CD4-positive, alpha-beta T cell (primary cell): ENCODE measurements around the gene MIA. TPM values are rescaled to one million over a fixed set of nuclear protein-coding genes. Genes with fewer than 3 reads are reported as not detected.

ENCODE experiments used
- ATAC-seq: fragments of 200-7000 bp; cut with Tn5 transposase; one replicate; pipeline ENCODE4 v1.10.0; 2022; ENCODE audit warnings: mild to moderate bottlenecking; ENCODE audit not compliant: poor library complexity
- CTCF ChIA-PET: fragments of 350-600 bp; sonication (Branson Sonifier 250); formaldehyde crosslinking; loops from one replicate; lab custom pipeline; 2021; ENCODE audit warnings: antibody characterized with exemption, inconsistent platforms; lab: Charles Lee
- POLR2A ChIA-PET: fragments of 350-600 bp; sonication (Branson Sonifier 250); formaldehyde crosslinking; loops from one replicate; lab custom pipeline; 2021; ENCODE audit warnings: antibody characterized with exemption, inconsistent platforms; lab: Charles Lee
- DNase-seq, 14 experiments: peaks; one replicate each; pipeline ENCODE4 v3.0.0-alpha.2; 2013 to 2020; ENCODE audit warnings: mixed read lengths in 2 of 14
- H3K27ac ChIP-seq, 2 donors: one replicate each; pipeline versions ENCODE4 v1.5.1 to v1.7.0; 2013; ENCODE audit warnings: low read length in 2 of 2, low read depth in 1 of 2, mild to moderate bottlenecking in 1 of 2
- H3K27me3 ChIP-seq, 2 experiments: 1 replicate in 1 of 2; 2 replicates in 1 of 2; pipeline versions ENCODE4 v1.6.1 to v1.7.0; 2013; ENCODE audit warnings: low read length in 2 of 2, control low read depth in 1 of 2, mild to moderate bottlenecking in 1 of 2, moderate library complexity in 1 of 2; ENCODE audit not compliant: insufficient read depth in 2 of 2, control insufficient read depth in 1 of 2
- H3K36me3 ChIP-seq: one replicate; pipeline ENCODE4 v1.6.1; 2013; ENCODE audit warnings: low read length, control low read depth; ENCODE audit not compliant: insufficient read depth
- H3K4me1 ChIP-seq: one replicate; pipeline ENCODE4 v1.6.1; 2013; ENCODE audit warnings: low read length, control low read depth; ENCODE audit not compliant: insufficient read depth
- H3K4me3 ChIP-seq: one replicate; pipeline ENCODE4 v1.5.1; 2013; ENCODE audit warnings: mild to moderate bottlenecking, low read length, moderate library complexity
- H3K9me3 ChIP-seq, 2 experiments: 1 replicate in 1 of 2; 2 replicates in 1 of 2; pipeline versions ENCODE4 v1.6.1 to v1.7.0; 2013; ENCODE audit warnings: low read length in 2 of 2, mild to moderate bottlenecking in 2 of 2, control low read depth in 1 of 2, moderate library complexity in 1 of 2; ENCODE audit not compliant: control insufficient read depth in 1 of 2, insufficient read depth in 1 of 2
- H3K27ac Mint-ChIP-seq: one replicate; pipeline ENCODE4 v1.8.0; 2020; ENCODE audit warnings: mixed read lengths
- H3K27me3 Mint-ChIP-seq: one replicate; pipeline ENCODE4 v1.8.0; 2021; ENCODE audit warnings: mixed read lengths
- H3K36me3 Mint-ChIP-seq: one replicate; pipeline ENCODE4 v1.8.0; 2021; ENCODE audit warnings: low read depth, mixed read lengths
- H3K4me1 Mint-ChIP-seq: one replicate; pipeline ENCODE4 v1.8.0; 2021; ENCODE audit warnings: low read depth, mixed read lengths
- H3K4me3 Mint-ChIP-seq: one replicate; pipeline ENCODE4 v1.8.0; 2020; ENCODE audit warnings: mild to moderate bottlenecking, mixed read lengths
- H3K9me3 Mint-ChIP-seq: one replicate; pipeline ENCODE4 v1.8.0; 2020; ENCODE audit warnings: mixed read lengths
- intact Hi-C, 2 experiments: fragments of 100-400 bp; cut with DNase I in 1 of 2; cut with micrococcal nuclease in 1 of 2; formaldehyde crosslinking; loops; one replicate each; pipeline versions ENCODE4 v1.15.1 to v1.9.0; 2023 to 2025; cut with DNase I, micrococcal nuclease
- total RNA-seq, 174 experiments: library from RNA in 2 of 174; stranded (reverse) in 2 of 174; gene quantifications; one replicate each; pipeline ENCODE4 v1.2.3 and lab custom pipeline; 2021 to 2026
- TF ChIP-seq, protein P1 (sequence below): fragments of 200-600 bp; IDR thresholded peaks from one replicate; pipeline ENCODE4 v1.8.0; 2022; ENCODE audit warnings: antibody characterized with exemption, mild to moderate bottlenecking

Gene MIA
- total RNA-seq, 2 experiments from 2014 or later: not detected

- Mint-ChIP-seq H3K36me3 (peaks cover 74% of the 10 kb centered on the region), H3K9me3 (no peaks in the 10 kb centered on the region), H3K4me3 (no peak overlapping the region), H3K4me1 (no peaks in the 10 kb centered on the region), H3K27ac (no peak overlapping the region), H3K27me3 (no peaks in the 10 kb centered on the region)
- Histone ChIP-seq H3K36me3 (peaks cover 66% of the 10 kb centered on the region), H3K9me3 (no peaks in the 10 kb centered on the region), H3K27me3 (no peaks in the 10 kb centered on the region), H3K4me1 (no peaks in the 10 kb centered on the region), H3K27ac (no peak overlapping the region), H3K4me3 (no peak overlapping the region)
- DNase-seq (no peak), ATAC-seq (no peak)
- TF ChIP-seq, protein P1, sequence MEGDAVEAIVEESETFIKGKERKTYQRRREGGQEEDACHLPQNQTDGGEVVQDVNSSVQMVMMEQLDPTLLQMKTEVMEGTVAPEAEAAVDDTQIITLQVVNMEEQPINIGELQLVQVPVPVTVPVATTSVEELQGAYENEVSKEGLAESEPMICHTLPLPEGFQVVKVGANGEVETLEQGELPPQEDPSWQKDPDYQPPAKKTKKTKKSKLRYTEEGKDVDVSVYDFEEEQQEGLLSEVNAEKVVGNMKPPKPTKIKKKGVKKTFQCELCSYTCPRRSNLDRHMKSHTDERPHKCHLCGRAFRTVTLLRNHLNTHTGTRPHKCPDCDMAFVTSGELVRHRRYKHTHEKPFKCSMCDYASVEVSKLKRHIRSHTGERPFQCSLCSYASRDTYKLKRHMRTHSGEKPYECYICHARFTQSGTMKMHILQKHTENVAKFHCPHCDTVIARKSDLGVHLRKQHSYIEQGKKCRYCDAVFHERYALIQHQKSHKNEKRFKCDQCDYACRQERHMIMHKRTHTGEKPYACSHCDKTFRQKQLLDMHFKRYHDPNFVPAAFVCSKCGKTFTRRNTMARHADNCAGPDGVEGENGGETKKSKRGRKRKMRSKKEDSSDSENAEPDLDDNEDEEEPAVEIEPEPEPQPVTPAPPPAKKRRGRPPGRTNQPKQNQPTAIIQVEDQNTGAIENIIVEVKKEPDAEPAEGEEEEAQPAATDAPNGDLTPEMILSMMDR: no peak
- ChIA-PET POLR2A (no interaction called here), CTCF (no interaction called here)
- intact Hi-C loops: no loop called here
Measured at GRCh38 chr19:40733149-40733548, 42.2 kb upstream of the MIA start.

- H3K4me1 ChIP-seq: no peaks in the 10 kb centered on the region
- Mint-ChIP-seq H3K27me3 (no peaks in the 10 kb centered on the region), H3K4me3 (no peak overlapping the region), H3K36me3 (peaks cover 72% of the 10 kb centered on the region), H3K9me3 (no peaks in the 10 kb centered on the region), H3K4me1 (no peaks in the 10 kb centered on the region), H3K27ac (no peak overlapping the region)
- DNase-seq (no peak), ATAC-seq (no peak)
- ChIA-PET POLR2A (no interaction called here), CTCF (no interaction called here)
- H3K4me3 ChIP-seq: no peak overlapping the region
- intact Hi-C loops: no loop called here
- TF ChIP-seq, protein P1: no peak
- peaks cover 65% of the 10 kb centered on the region for H3K36me3 ChIP-seq
- H3K27ac ChIP-seq: no peak overlapping the region
- no peaks in the 10 kb centered on the region for H3K27me3 ChIP-seq
- no peaks in the 10 kb centered on the region for H3K9me3 ChIP-seq
Measured at GRCh38 chr19:40735013-40735771, 40.1 kb upstream of the MIA start.

GRCh38 chr19:40736661-40737060, 38.7 kb upstream of the MIA start:
- H3K27ac Mint-ChIP-seq: no peak overlapping the region
- H3K4me3 Mint-ChIP-seq: no peak overlapping the region
- no peaks in the 10 kb centered on the region for H3K4me1 Mint-ChIP-seq
- H3K4me3 ChIP-seq: no peak overlapping the region
- H3K4me1 ChIP-seq: no peaks in the 10 kb centered on the region
- ChIA-PET POLR2A (no interaction called here), CTCF (no interaction called here)
- TF ChIP-seq, protein P1: no peak
- no peaks in the 10 kb centered on the region for H3K9me3 ChIP-seq
- DNase-seq (no peak), ATAC-seq (no peak)
- H3K27ac ChIP-seq: no peak overlapping the region
- H3K9me3 Mint-ChIP-seq: no peaks in the 10 kb centered on the region
- no peaks in the 10 kb centered on the region for H3K27me3 ChIP-seq
- no peaks in the 10 kb centered on the region for H3K27me3 Mint-ChIP-seq
- intact Hi-C loops: no loop called here
- peaks cover 58% of the 10 kb centered on the region for H3K36me3 Mint-ChIP-seq
- H3K36me3 ChIP-seq: peaks cover 55% of the 10 kb centered on the region
